SW480 (cell line): Measurements from ENCODE around the gene DRC7.
"Not testable (repeated sequence)": the region's sequence is repeated elsewhere in the genome, so short reads cannot be mapped to it uniquely, and the experiment has no call there.

Experiments used
- DNase-seq: peaks from one replicate; pipeline ENCODE4 v3.0.0-alpha.2; 2016; ENCODE audit warnings: low spot score

Gene DRC7

GRCh38 chr16:57761957-57762356, 67.4 kb downstream of the DRC7 start:
- no peak for DNase-seq

- DNase-seq = no peak
Measured at GRCh38 chr16:57762365-57763040, 67.9 kb downstream of the DRC7 start.

GRCh38 chr16:57763285-57764005, 68.8 kb downstream of the DRC7 start:
- no peak for DNase-seq

- no peak for DNase-seq
Measured at GRCh38 chr16:57764006-57764340, 69.4 kb downstream of the DRC7 start.

GRCh38 chr16:57764341-57765159, 69.9 kb downstream of the DRC7 start:
- DNase-seq = peak; percentile 84

GRCh38 chr16:57765160-57765728, 70.6 kb downstream of the DRC7 start:
- no peak for DNase-seq

GRCh38 chr16:57766714-57767348, 72.2 kb downstream of the DRC7 start:
- no peak for DNase-seq

GRCh38 chr16:57769541-57770145, 75.0 kb downstream of the DRC7 start:
- no peak for DNase-seq

GRCh38 chr16:57770361-57770760, 75.8 kb downstream of the DRC7 start:
- no peak for DNase-seq

- DNase-seq = no peak
Measured at GRCh38 chr16:57771141-57771785, 76.7 kb downstream of the DRC7 start.

GRCh38 chr16:57773019-57773418, 78.4 kb downstream of the DRC7 start:
- DNase-seq = no peak

GRCh38 chr16:57773655-57774295, 79.2 kb downstream of the DRC7 start:
- DNase-seq = no peak

- DNase-seq = no peak
Measured at GRCh38 chr16:57774705-57775285, 80.2 kb downstream of the DRC7 start.

GRCh38 chr16:57775661-57776469, 81.3 kb downstream of the DRC7 start:
- DNase-seq = no peak

- DNase-seq = no peak
Measured at GRCh38 chr16:57778658-57779057, 84.1 kb downstream of the DRC7 start.

GRCh38 chr16:57779836-57780235, 85.2 kb downstream of the DRC7 start:
- not testable (repeated sequence) for DNase-seq

GRCh38 chr16:57781349-57781740, 86.7 kb downstream of the DRC7 start:
- no peak for DNase-seq
